ENCODE data around the gene STXBP6.

Gene STXBP6

GRCh38 chr14:24895622-24896021 is 154.3 kb downstream of the STXBP6 start:
- H3K4me3 ChIP-seq (ENCODE audit: low read depth, low read length) = no peak overlapping the region
- DNase-seq (ENCODE audit: low read depth) = no peak
- no peak for TF ChIP-seq CTCF (IDR thresholded peaks at IDR 0.05; ENCODE audit: low read depth, low read length, missing control alignments)

- DNase-seq (ENCODE audit: low read depth) = no peak
- no peak for TF ChIP-seq CTCF (IDR thresholded peaks at IDR 0.05; ENCODE audit: low read depth, low read length, missing control alignments)
- no peak overlapping the region for H3K4me3 ChIP-seq (ENCODE audit: low read depth, low read length)
Observed at GRCh38 chr14:24895243-24895583, 154.7 kb downstream of the STXBP6 start.

- DNase-seq (ENCODE audit: low read depth) = no peak
- TF ChIP-seq CTCF (IDR thresholded peaks at IDR 0.05; ENCODE audit: low read depth, low read length, missing control alignments) = no peak
- H3K4me3 ChIP-seq (ENCODE audit: low read depth, low read length) = no peak overlapping the region
Observed at GRCh38 chr14:24894583-24895242, 155.2 kb downstream of the STXBP6 start.

- no peak overlapping the region for H3K4me3 ChIP-seq (ENCODE audit: low read depth, low read length)
- DNase-seq (ENCODE audit: low read depth) = no peak
- TF ChIP-seq CTCF (IDR thresholded peaks at IDR 0.05; ENCODE audit: low read depth, low read length, missing control alignments) = no peak
Observed at GRCh38 chr14:24892497-24893051, 157.4 kb downstream of the STXBP6 start.

- TF ChIP-seq CTCF (IDR thresholded peaks at IDR 0.05; ENCODE audit: low read depth, low read length, missing control alignments) = no peak
- no peak for DNase-seq (ENCODE audit: low read depth)
Observed at GRCh38 chr14:24891987-24892496, 157.9 kb downstream of the STXBP6 start.

GRCh38 chr14:24890716-24891115 is 159.2 kb downstream of the STXBP6 start:
- no peak overlapping the region for H3K4me3 ChIP-seq (ENCODE audit: low read depth, low read length)
- no peak for DNase-seq (ENCODE audit: low read depth)
- no peak for TF ChIP-seq CTCF (IDR thresholded peaks at IDR 0.05; ENCODE audit: low read depth, low read length, missing control alignments)

More at GRCh38 chr14:24891987-24892496, 157.9 kb downstream of the STXBP6 start:
- no peak overlapping the region for H3K4me3 ChIP-seq (ENCODE audit: low read depth, low read length)

- H3K4me3 ChIP-seq (ENCODE audit: low read depth, low read length) = no peak overlapping the region
- no peak for TF ChIP-seq CTCF (IDR thresholded peaks at IDR 0.05; ENCODE audit: low read depth, low read length, missing control alignments)
- no peak for DNase-seq (ENCODE audit: low read depth)
Observed at GRCh38 chr14:24889843-24890242, 160.1 kb downstream of the STXBP6 start.

All from GM12864 (cell line).